ENCODE results near the gene DACH1.

Gene DACH1

GRCh38 chr13:71460211-71460610 lies 406.8 kb downstream of the DACH1 start:
- Histone ChIP-seq H3K4me2 (no peak overlapping the region; the same call in 1 of the 2 replicates), H3K9ac (no peak overlapping the region), H3K27me3 (no peaks in the 10 kb centered on the region), H4K20me1 (no peaks in the 10 kb centered on the region), H3K4me3 (no peak overlapping the region), H3K36me3 (no peaks in the 10 kb centered on the region), H3K9me3 (no peaks in the 10 kb centered on the region), H3K27ac (no peak overlapping the region), H3K4me1 (peaks cover 6% of the 10 kb centered on the region; the same call in 1 of the 2 replicates)
- no peak for TF ChIP-seq Cebpa-rat (IDR thresholded peaks at IDR 0.05)

- Histone ChIP-seq H3K27me3 (no peaks in the 10 kb centered on the region), H3K9me3 (no peaks in the 10 kb centered on the region), H3K9ac (no peak overlapping the region), H3K4me3 (no peak overlapping the region), H3K4me2 (no peak overlapping the region), H3K36me3 (no peaks in the 10 kb centered on the region), H3K27ac (no peak overlapping the region), H3K4me1 (peaks cover 6% of the 10 kb centered on the region; the same call in 1 of the 2 replicates), H4K20me1 (no peaks in the 10 kb centered on the region)
- no peak for TF ChIP-seq Cebpa-rat (IDR thresholded peaks at IDR 0.05)
These were observed 407.3 kb downstream of the DACH1 start for GRCh38 chr13:71459708-71460107.

GRCh38 chr13:71457645-71458044 lies 409.4 kb downstream of the DACH1 start:
- no peak for TF ChIP-seq Cebpa-rat (IDR thresholded peaks at IDR 0.05)
- H3K27me3 ChIP-seq, result no peaks in the 10 kb centered on the region
- no peak overlapping the region for H3K27ac ChIP-seq
- no peak overlapping the region for H3K4me3 ChIP-seq
- no peak overlapping the region for H3K4me2 ChIP-seq
- no peaks in the 10 kb centered on the region for H3K9me3 ChIP-seq
- peaks cover 6% of the 10 kb centered on the region; the same call in 1 of the 2 replicates for H3K4me1 ChIP-seq
- H3K9ac ChIP-seq, result no peak overlapping the region
- H3K36me3 ChIP-seq, result no peaks in the 10 kb centered on the region
- no peaks in the 10 kb centered on the region for H4K20me1 ChIP-seq

GRCh38 chr13:71456136-71456535 lies 410.9 kb downstream of the DACH1 start:
- no peaks in the 10 kb centered on the region for H3K9me3 ChIP-seq
- no peaks in the 10 kb centered on the region for H4K20me1 ChIP-seq
- TF ChIP-seq Cebpa-rat (IDR thresholded peaks at IDR 0.05), result no peak
- no peak overlapping the region for H3K27ac ChIP-seq
- no peak overlapping the region for H3K4me2 ChIP-seq
- no peak overlapping the region for H3K9ac ChIP-seq
- H3K27me3 ChIP-seq, result no peaks in the 10 kb centered on the region
- no peak overlapping the region for H3K4me3 ChIP-seq
- no peaks in the 10 kb centered on the region for H3K36me3 ChIP-seq
- peaks cover 6% of the 10 kb centered on the region; the same call in 1 of the 2 replicates for H3K4me1 ChIP-seq

DNA sequence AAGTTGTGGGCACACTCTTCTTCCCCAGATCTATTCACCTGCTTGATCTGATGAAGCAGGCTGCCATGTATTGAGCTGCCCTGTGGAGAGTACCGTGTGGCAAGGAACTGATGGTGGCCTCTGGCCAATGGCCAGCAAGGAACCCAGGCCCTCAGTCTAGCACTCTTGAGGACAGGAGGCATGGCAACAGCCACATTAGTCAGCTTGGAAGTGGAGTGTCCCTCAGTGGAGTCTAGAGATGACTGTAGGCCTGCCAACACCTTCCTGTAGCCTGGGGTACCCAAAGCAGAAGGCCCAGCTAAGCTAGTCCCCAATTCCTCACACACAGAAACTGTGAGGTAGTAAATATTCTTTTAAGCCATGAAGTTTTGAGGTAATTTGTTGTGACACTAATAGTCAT lies 412.5 kb downstream of the DACH1 start:
- Histone ChIP-seq H3K36me3 (no peaks in the 10 kb centered on the region), H3K9me3 (no peaks in the 10 kb centered on the region), H3K9ac (no peak overlapping the region), H3K4me2 (no peak overlapping the region), H4K20me1 (no peaks in the 10 kb centered on the region), H3K27me3 (no peaks in the 10 kb centered on the region), H3K4me1 (no peaks in the 10 kb centered on the region), H3K27ac (no peak overlapping the region), H3K4me3 (no peak overlapping the region)
- TF ChIP-seq Cebpa-rat (IDR thresholded peaks at IDR 0.05), result no peak

DNA sequence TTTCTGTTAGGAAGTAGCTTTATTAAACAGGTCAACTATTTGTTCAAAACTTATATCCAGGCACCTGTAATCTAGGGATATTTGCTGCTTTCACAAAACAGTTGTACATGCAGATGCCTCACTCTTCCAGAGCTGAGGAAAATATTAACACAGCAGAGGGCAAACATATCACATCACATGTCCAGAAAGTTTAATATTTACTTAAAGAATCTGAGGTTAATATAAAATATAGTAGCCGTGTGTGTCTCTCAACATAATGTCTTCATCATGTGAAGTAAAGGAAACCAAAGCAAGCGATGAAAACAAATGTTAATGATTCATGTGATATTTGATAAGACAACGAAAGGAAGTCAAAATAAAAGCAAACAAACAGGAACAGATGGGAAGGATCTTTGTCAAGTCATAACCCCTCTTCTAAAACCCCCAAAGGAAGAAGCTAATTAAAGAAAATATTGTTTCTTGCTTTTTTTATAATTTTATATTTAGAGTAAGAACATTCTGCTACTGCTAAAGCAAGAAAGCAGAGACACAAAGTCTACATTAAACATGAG lies 418.8 kb downstream of the DACH1 start:
- Histone ChIP-seq H3K4me3 (no peak overlapping the region), H3K4me1 (no peaks in the 10 kb centered on the region), H3K9ac (no peak overlapping the region), H3K27me3 (no peaks in the 10 kb centered on the region), H3K27ac (no peak overlapping the region), H3K36me3 (no peaks in the 10 kb centered on the region), H3K4me2 (no peak overlapping the region), H3K9me3 (no peaks in the 10 kb centered on the region), H4K20me1 (no peaks in the 10 kb centered on the region)
- TF ChIP-seq Cebpa-rat (IDR thresholded peaks at IDR 0.05), result no peak

DNA sequence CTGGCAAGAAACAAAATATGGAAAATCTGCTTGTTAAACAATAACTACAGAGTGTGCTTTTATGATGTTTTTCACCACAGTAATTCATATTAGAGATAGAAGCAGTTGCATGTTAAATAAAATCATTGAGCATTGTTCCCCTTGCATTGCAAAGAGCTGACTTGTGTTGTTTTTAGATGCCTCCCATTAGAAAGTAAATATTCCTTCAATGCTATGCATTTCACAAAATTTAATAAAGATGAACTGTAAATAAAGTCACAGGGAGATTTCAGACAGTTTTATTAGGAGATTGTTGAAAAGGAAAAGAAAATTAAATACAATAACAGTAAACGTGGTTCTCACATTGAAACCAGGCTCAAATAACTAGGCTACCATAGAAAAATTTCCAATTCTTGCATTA lies 429.3 kb downstream of the DACH1 start:
- H4K20me1 ChIP-seq, result no peaks in the 10 kb centered on the region
- no peak overlapping the region for H3K9ac ChIP-seq
- no peaks in the 10 kb centered on the region for H3K36me3 ChIP-seq
- H3K4me3 ChIP-seq, result no peak overlapping the region
- TF ChIP-seq Cebpa-rat (IDR thresholded peaks at IDR 0.05), result no peak
- H3K27me3 ChIP-seq, result no peaks in the 10 kb centered on the region
- no peak overlapping the region for H3K27ac ChIP-seq
- no peaks in the 10 kb centered on the region for H3K9me3 ChIP-seq
- H3K4me1 ChIP-seq, result no peaks in the 10 kb centered on the region
- H3K4me2 ChIP-seq, result no peak overlapping the region

DNA sequence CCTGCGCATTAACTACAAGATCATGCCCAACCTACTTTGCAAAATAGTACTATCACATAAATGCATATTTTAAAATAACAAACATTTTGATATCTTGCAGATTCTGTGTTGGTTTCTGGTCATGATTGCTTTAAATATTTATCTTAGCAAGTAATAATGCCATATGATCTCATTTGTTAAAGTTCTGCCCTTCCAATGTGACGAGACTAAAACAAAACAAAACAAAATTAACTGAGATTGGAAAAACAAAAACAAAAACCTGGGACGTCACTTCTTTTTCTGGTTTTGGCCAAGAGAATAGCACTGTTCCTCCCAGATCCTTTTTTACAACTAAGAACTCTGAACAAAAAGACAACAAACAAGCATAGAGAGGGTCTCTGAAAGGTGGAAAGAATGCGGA lies 436.3 kb downstream of the DACH1 start:
- H4K20me1 ChIP-seq, result no peaks in the 10 kb centered on the region
- no peak overlapping the region for H3K27ac ChIP-seq
- no peaks in the 10 kb centered on the region for H3K36me3 ChIP-seq
- no peak overlapping the region for H3K9ac ChIP-seq
- no peaks in the 10 kb centered on the region for H3K9me3 ChIP-seq
- H3K4me2 ChIP-seq, result no peak overlapping the region
- no peak overlapping the region for H3K4me3 ChIP-seq
- no peaks in the 10 kb centered on the region; the same call in 1 of the 2 replicates for H3K27me3 ChIP-seq
- TF ChIP-seq Cebpa-rat (IDR thresholded peaks at IDR 0.05), result no peak
- H3K4me1 ChIP-seq, result no peaks in the 10 kb centered on the region

GRCh38 chr13:71417205-71417604 lies 449.8 kb downstream of the DACH1 start:
- no peak overlapping the region for H3K27ac ChIP-seq
- H3K9ac ChIP-seq, result no peak overlapping the region
- no peak overlapping the region for H3K4me2 ChIP-seq
- H3K9me3 ChIP-seq, result no peaks in the 10 kb centered on the region
- no peak for TF ChIP-seq Cebpa-rat (IDR thresholded peaks at IDR 0.05)
- H3K4me1 ChIP-seq, result no peaks in the 10 kb centered on the region
- H3K27me3 ChIP-seq, result no peaks in the 10 kb centered on the region
- H3K36me3 ChIP-seq, result no peaks in the 10 kb centered on the region
- H3K4me3 ChIP-seq, result no peak overlapping the region
- no peaks in the 10 kb centered on the region for H4K20me1 ChIP-seq

DNA sequence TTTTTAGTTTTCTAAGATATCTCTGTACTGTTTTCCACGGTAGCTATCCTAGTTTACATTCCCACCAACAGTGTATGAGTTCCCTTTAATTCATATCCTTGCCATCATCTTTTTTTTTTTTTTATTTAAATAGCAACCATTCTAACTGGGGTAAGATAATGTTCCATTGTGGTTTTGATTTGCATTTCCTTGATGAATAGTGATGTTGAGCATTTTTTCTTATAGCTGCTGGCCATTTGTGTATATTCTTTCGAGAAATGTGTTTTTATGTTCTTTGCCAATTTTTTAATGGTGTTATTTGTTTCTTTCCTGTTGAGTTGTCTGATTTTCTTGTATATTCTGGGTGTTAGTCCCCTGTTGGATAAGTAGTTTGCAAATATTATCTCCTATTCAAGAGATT lies 454.8 kb downstream of the DACH1 start:
- Histone ChIP-seq H4K20me1 (no peaks in the 10 kb centered on the region), H3K4me3 (no peak overlapping the region), H3K27ac (no peak overlapping the region), H3K9me3 (no peaks in the 10 kb centered on the region), H3K36me3 (no peaks in the 10 kb centered on the region), H3K9ac (no peak overlapping the region), H3K4me1 (peaks cover 7% of the 10 kb centered on the region), H3K4me2 (no peak overlapping the region), H3K27me3 (no peaks in the 10 kb centered on the region)
- TF ChIP-seq Cebpa-rat (IDR thresholded peaks at IDR 0.05), result no peak

DNA sequence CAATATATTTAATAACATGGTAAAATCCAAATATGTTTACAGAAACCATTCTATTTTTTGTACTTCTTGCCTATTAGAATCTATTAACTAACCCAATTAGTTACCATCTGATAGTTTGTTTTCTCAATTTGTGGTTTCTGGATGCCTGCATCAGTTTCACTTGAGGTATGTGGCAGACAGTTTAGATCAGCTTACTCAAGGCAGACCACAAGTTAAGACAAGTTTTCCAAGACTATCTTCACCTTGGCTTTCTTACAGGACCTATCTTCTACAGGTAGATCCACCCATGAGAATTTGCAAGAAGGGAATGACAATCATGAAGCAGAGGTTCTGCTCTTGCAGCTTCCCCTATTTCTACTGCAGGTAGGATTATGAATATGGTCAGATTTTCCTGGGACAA lies 458.6 kb downstream of the DACH1 start:
- Histone ChIP-seq H3K27me3 (no peaks in the 10 kb centered on the region), H3K4me2 (no peak overlapping the region), H3K9ac (no peak overlapping the region), H3K4me3 (no peak overlapping the region), H3K27ac (no peak overlapping the region), H3K4me1 (peaks cover 7% of the 10 kb centered on the region), H4K20me1 (no peaks in the 10 kb centered on the region), H3K36me3 (no peaks in the 10 kb centered on the region), H3K9me3 (no peaks in the 10 kb centered on the region)
- TF ChIP-seq Cebpa-rat (IDR thresholded peaks at IDR 0.05), result no peak
